ENCODE data around the gene TMEM163.

The TMEM163 gene

DNA sequence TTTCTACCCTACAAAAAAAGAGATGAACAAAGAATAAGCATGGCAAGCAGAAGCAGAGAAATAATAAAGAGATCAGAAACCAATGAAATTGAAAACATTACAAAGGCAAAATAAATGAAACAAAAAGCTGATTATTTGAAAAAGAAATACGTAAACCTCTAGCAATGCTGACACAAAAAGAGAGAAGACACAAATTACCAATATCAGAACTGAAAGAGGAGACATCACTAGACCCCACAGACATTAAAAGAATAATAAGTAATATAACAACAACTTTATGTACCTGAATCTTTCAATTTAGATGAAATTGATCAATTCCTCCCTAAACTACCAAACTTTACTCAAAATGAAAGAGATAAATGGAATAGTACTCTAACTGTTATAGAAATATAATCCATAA, 75.9 kb downstream of the TMEM163 start:
- Histone ChIP-seq H3K9me3 (ENCODE audit: control insufficient read depth in 2 of 2, low read length in 2 of 2) (no peaks in the 10 kb centered on the region), H3K36me3 (ENCODE audit: control insufficient read depth in 2 of 2, insufficient read depth in 2 of 2, low read length in 2 of 2) (no peaks in the 10 kb centered on the region), H3K4me1 (ENCODE audit: control insufficient read depth, insufficient read depth, low read length) (no peaks in the 10 kb centered on the region), H3K4me3 (ENCODE audit: low read length in 2 of 2) (no peak overlapping the region), H3K27me3 (ENCODE audit: control insufficient read depth in 1 of 2, insufficient read depth in 2 of 2, low read length in 2 of 2) (no peaks in the 10 kb centered on the region), H3K27ac (ENCODE audit: low read length) (no peak overlapping the region), H3K9ac (ENCODE audit: low read length in 2 of 2) (no peak overlapping the region)

- Histone ChIP-seq H3K36me3 (ENCODE audit: control insufficient read depth in 2 of 2, insufficient read depth in 2 of 2, low read length in 2 of 2) (no peaks in the 10 kb centered on the region), H3K4me3 (ENCODE audit: low read length in 2 of 2) (no peak overlapping the region), H3K9me3 (ENCODE audit: control insufficient read depth in 2 of 2, low read length in 2 of 2) (no peaks in the 10 kb centered on the region), H3K9ac (ENCODE audit: low read length in 2 of 2) (no peak overlapping the region), H3K4me1 (ENCODE audit: control insufficient read depth, insufficient read depth, low read length) (no peaks in the 10 kb centered on the region), H3K27ac (ENCODE audit: low read length) (no peak overlapping the region), H3K27me3 (ENCODE audit: control insufficient read depth in 1 of 2, insufficient read depth in 2 of 2, low read length in 2 of 2) (no peaks in the 10 kb centered on the region)
These were observed 78.3 kb downstream of the TMEM163 start for GRCh38 chr2:134640494-134640893.

GRCh38 chr2:134639265-134639664, 79.5 kb downstream of the TMEM163 start:
- Histone ChIP-seq H3K27ac (ENCODE audit: low read length) (no peak overlapping the region), H3K9me3 (ENCODE audit: control insufficient read depth in 2 of 2, low read length in 2 of 2) (no peaks in the 10 kb centered on the region), H3K4me1 (ENCODE audit: control insufficient read depth, insufficient read depth, low read length) (no peaks in the 10 kb centered on the region), H3K36me3 (ENCODE audit: control insufficient read depth in 2 of 2, insufficient read depth in 2 of 2, low read length in 2 of 2) (no peaks in the 10 kb centered on the region), H3K27me3 (ENCODE audit: control insufficient read depth in 1 of 2, insufficient read depth in 2 of 2, low read length in 2 of 2) (no peaks in the 10 kb centered on the region), H3K9ac (ENCODE audit: low read length in 2 of 2) (no peak overlapping the region), H3K4me3 (ENCODE audit: low read length in 2 of 2) (no peak overlapping the region)

GRCh38 chr2:134636714-134637113, 82.1 kb downstream of the TMEM163 start:
- no peaks in the 10 kb centered on the region for H3K27me3 ChIP-seq (ENCODE audit: control insufficient read depth in 1 of 2, insufficient read depth in 2 of 2, low read length in 2 of 2)
- no peak overlapping the region for H3K9ac ChIP-seq (ENCODE audit: low read length in 2 of 2)
- no peak overlapping the region for H3K4me3 ChIP-seq (ENCODE audit: low read length in 2 of 2)
- H3K27ac ChIP-seq (ENCODE audit: low read length) = no peak overlapping the region
- H3K9me3 ChIP-seq (ENCODE audit: control insufficient read depth in 2 of 2, low read length in 2 of 2) = no peaks in the 10 kb centered on the region
- no peaks in the 10 kb centered on the region for H3K36me3 ChIP-seq (ENCODE audit: control insufficient read depth in 2 of 2, insufficient read depth in 2 of 2, low read length in 2 of 2)
- H3K4me1 ChIP-seq (ENCODE audit: control insufficient read depth, insufficient read depth, low read length) = no peaks in the 10 kb centered on the region

DNA sequence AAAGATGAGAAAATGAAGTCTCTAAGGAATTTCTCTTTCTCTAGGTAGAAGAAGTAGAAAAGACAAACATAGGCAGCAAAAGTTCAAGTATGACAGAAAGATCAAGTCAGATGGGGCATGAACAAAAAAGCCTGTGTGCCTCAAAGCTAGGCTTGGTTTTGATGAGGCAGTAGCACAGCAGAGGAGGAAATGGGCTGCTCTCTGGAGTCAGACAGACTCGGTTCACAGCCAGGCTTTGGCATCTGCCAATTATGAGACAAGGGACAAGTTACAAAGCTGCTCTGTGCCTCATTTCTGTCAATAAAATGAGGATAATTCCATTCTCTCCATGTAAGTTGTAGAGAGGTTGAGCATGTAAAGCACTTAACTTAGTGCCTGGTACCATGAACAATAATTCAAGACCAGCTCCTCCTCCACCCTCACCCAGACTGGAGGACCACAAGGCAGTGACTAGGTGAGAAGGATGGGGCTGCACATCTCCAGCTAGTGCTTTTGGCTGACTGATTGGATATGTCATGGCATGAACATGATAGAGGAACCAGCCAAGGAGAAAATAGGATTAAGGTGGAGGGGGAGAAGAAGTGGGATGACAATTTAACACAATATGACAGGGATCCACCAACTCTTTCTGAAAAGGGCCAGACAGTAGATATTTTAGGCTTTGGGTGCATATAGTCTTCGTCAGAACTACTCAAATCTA, 84.6 kb downstream of the TMEM163 start:
- Histone ChIP-seq H3K36me3 (ENCODE audit: control insufficient read depth in 2 of 2, insufficient read depth in 2 of 2, low read length in 2 of 2) (no peaks in the 10 kb centered on the region), H3K27ac (ENCODE audit: low read length) (no peak overlapping the region), H3K27me3 (ENCODE audit: control insufficient read depth in 1 of 2, insufficient read depth in 2 of 2, low read length in 2 of 2) (no peaks in the 10 kb centered on the region), H3K4me3 (ENCODE audit: low read length in 2 of 2) (no peak overlapping the region), H3K9ac (ENCODE audit: low read length in 2 of 2) (no peak overlapping the region), H3K9me3 (ENCODE audit: control insufficient read depth in 2 of 2, low read length in 2 of 2) (no peaks in the 10 kb centered on the region), H3K4me1 (ENCODE audit: control insufficient read depth, insufficient read depth, low read length) (no peaks in the 10 kb centered on the region)

DNA sequence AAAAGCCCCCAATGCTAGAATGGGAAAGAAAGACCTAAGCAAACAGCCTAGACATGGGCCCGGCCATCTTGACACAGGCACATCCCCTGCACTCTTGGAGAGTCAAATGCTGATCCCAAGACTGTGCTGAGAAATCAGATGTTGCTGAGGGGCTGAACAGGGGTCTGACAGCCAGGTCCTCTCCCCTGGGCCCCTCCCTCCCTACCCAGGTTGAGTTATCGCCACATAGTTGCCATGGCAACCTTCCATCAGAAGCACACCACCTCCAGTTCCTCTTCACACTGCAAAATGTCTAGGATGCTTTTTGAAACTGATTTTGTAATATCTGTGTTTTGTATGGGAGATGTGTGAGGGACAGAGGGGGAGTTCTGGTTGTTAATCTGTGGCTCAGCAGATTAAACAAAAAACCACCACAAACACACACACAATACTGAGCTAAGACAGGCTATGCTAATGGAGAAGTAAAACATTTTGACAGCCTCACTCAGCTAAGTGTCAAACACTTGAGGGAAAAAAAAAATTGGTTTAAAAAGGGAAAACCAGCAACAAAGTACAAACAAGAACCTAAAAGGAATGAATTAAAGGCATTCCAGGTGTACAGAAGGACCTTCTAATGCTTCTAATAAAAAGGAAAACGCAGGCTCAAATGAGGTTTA, 88.2 kb downstream of the TMEM163 start:
- Histone ChIP-seq H3K36me3 (ENCODE audit: control insufficient read depth in 2 of 2, insufficient read depth in 2 of 2, low read length in 2 of 2) (no peaks in the 10 kb centered on the region), H3K27ac (ENCODE audit: low read length) (no peak overlapping the region), H3K9ac (ENCODE audit: low read length in 2 of 2) (no peak overlapping the region), H3K4me3 (ENCODE audit: low read length in 2 of 2) (no peak overlapping the region), H3K27me3 (ENCODE audit: control insufficient read depth in 1 of 2, insufficient read depth in 2 of 2, low read length in 2 of 2) (no peaks in the 10 kb centered on the region), H3K9me3 (ENCODE audit: control insufficient read depth in 2 of 2, low read length in 2 of 2) (no peaks in the 10 kb centered on the region), H3K4me1 (ENCODE audit: control insufficient read depth, insufficient read depth, low read length) (no peaks in the 10 kb centered on the region)

DNA sequence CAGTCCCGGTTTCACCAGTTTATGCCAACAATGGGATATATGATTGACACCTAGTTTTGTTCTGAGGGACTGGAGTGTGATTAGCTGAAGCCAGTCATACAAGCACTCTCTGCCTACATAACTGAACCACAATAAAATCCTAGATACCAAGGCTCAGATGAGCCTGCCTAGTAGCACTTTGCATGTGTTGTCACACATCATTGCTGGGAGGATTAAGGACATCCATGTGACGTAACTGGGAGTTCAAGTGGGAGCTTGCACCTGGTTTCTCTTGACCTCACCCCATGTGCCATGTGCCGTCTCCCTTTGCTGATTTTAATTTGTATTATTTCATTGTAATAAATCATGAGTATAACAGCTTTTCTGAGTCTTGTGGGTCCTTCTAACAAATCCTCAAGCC, 90.3 kb downstream of the TMEM163 start:
- Histone ChIP-seq H3K4me1 (ENCODE audit: control insufficient read depth, insufficient read depth, low read length) (no peaks in the 10 kb centered on the region), H3K4me3 (ENCODE audit: low read length in 2 of 2) (no peak overlapping the region), H3K9me3 (ENCODE audit: control insufficient read depth in 2 of 2, low read length in 2 of 2) (no peaks in the 10 kb centered on the region), H3K27me3 (ENCODE audit: control insufficient read depth in 1 of 2, insufficient read depth in 2 of 2, low read length in 2 of 2) (no peaks in the 10 kb centered on the region), H3K27ac (ENCODE audit: low read length) (no peak overlapping the region), H3K36me3 (ENCODE audit: control insufficient read depth in 2 of 2, insufficient read depth in 2 of 2, low read length in 2 of 2) (no peaks in the 10 kb centered on the region), H3K9ac (ENCODE audit: low read length in 2 of 2) (no peak overlapping the region)

DNA sequence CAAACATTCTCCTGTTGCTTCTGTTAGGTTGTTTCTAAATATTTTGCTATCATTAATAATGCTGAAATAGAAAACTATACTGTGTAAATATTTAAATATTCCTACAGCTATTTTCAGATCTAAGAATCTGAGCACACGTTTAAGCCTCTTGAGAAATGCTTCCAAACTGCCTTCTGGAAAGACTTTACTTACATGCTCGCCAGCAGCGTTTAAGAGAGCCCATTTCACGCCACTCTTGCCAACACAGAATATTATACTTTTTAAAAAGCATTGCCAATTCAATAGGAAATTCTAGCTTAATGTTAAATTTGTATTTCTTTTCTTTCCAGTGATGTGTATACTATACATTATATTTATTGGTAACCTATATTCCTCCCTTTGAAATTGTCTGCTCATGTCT, 92.0 kb downstream of the TMEM163 start:
- Histone ChIP-seq H3K27me3 (ENCODE audit: control insufficient read depth in 1 of 2, insufficient read depth in 2 of 2, low read length in 2 of 2) (no peaks in the 10 kb centered on the region), H3K4me3 (ENCODE audit: low read length in 2 of 2) (no peak overlapping the region), H3K36me3 (ENCODE audit: control insufficient read depth in 2 of 2, insufficient read depth in 2 of 2, low read length in 2 of 2) (no peaks in the 10 kb centered on the region), H3K4me1 (ENCODE audit: control insufficient read depth, insufficient read depth, low read length) (no peaks in the 10 kb centered on the region), H3K27ac (ENCODE audit: low read length) (no peak overlapping the region), H3K9me3 (ENCODE audit: control insufficient read depth in 2 of 2, low read length in 2 of 2) (no peaks in the 10 kb centered on the region), H3K9ac (ENCODE audit: low read length in 2 of 2) (no peak overlapping the region)

GRCh38 chr2:134625311-134625710, 93.5 kb downstream of the TMEM163 start:
- no peaks in the 10 kb centered on the region for H3K9me3 ChIP-seq (ENCODE audit: control insufficient read depth in 2 of 2, low read length in 2 of 2)

GRCh38 chr2:134623796-134624195, 95.0 kb downstream of the TMEM163 start:
- Histone ChIP-seq H3K27me3 (ENCODE audit: control insufficient read depth in 1 of 2, insufficient read depth in 2 of 2, low read length in 2 of 2) (no peaks in the 10 kb centered on the region), H3K27ac (ENCODE audit: low read length) (no peak overlapping the region), H3K4me1 (ENCODE audit: control insufficient read depth, insufficient read depth, low read length) (no peaks in the 10 kb centered on the region), H3K4me3 (ENCODE audit: low read length in 2 of 2) (no peak overlapping the region), H3K36me3 (ENCODE audit: control insufficient read depth in 2 of 2, insufficient read depth in 2 of 2, low read length in 2 of 2) (no peaks in the 10 kb centered on the region), H3K9ac (ENCODE audit: low read length in 2 of 2) (no peak overlapping the region), H3K9me3 (ENCODE audit: control insufficient read depth in 2 of 2, low read length in 2 of 2) (no peaks in the 10 kb centered on the region)

More at GRCh38 chr2:134625311-134625710, 93.5 kb downstream of the TMEM163 start:
- H3K36me3 ChIP-seq (ENCODE audit: control insufficient read depth in 2 of 2, insufficient read depth in 2 of 2, low read length in 2 of 2) = no peaks in the 10 kb centered on the region
- no peaks in the 10 kb centered on the region for H3K4me1 ChIP-seq (ENCODE audit: control insufficient read depth, insufficient read depth, low read length)
- no peak overlapping the region for H3K27ac ChIP-seq (ENCODE audit: low read length)
- no peaks in the 10 kb centered on the region for H3K27me3 ChIP-seq (ENCODE audit: control insufficient read depth in 1 of 2, insufficient read depth in 2 of 2, low read length in 2 of 2)
- no peak overlapping the region for H3K9ac ChIP-seq (ENCODE audit: low read length in 2 of 2)
- H3K4me3 ChIP-seq (ENCODE audit: low read length in 2 of 2) = no peak overlapping the region

- H3K27ac ChIP-seq (ENCODE audit: low read length) = no peak overlapping the region
- no peaks in the 10 kb centered on the region for H3K9me3 ChIP-seq (ENCODE audit: control insufficient read depth in 2 of 2, low read length in 2 of 2)
- H3K36me3 ChIP-seq (ENCODE audit: control insufficient read depth in 2 of 2, insufficient read depth in 2 of 2, low read length in 2 of 2) = no peaks in the 10 kb centered on the region
- no peaks in the 10 kb centered on the region for H3K4me1 ChIP-seq (ENCODE audit: control insufficient read depth, insufficient read depth, low read length)
- H3K9ac ChIP-seq (ENCODE audit: low read length in 2 of 2) = no peak overlapping the region
- H3K27me3 ChIP-seq (ENCODE audit: control insufficient read depth in 1 of 2, insufficient read depth in 2 of 2, low read length in 2 of 2) = no peaks in the 10 kb centered on the region
- no peak overlapping the region for H3K4me3 ChIP-seq (ENCODE audit: low read length in 2 of 2)
These were observed 95.8 kb downstream of the TMEM163 start for GRCh38 chr2:134623046-134623445.
